ENCODE data around the gene ZNF92. TPM values are rescaled to one million over a fixed set of nuclear protein-coding genes. Genes with fewer than 3 reads are reported as not detected.

The ZNF92 gene
- total RNA-seq, 4 donors from 2014 or later, result 2.1 to 22.7 (median 6.0) TPM

DNA sequence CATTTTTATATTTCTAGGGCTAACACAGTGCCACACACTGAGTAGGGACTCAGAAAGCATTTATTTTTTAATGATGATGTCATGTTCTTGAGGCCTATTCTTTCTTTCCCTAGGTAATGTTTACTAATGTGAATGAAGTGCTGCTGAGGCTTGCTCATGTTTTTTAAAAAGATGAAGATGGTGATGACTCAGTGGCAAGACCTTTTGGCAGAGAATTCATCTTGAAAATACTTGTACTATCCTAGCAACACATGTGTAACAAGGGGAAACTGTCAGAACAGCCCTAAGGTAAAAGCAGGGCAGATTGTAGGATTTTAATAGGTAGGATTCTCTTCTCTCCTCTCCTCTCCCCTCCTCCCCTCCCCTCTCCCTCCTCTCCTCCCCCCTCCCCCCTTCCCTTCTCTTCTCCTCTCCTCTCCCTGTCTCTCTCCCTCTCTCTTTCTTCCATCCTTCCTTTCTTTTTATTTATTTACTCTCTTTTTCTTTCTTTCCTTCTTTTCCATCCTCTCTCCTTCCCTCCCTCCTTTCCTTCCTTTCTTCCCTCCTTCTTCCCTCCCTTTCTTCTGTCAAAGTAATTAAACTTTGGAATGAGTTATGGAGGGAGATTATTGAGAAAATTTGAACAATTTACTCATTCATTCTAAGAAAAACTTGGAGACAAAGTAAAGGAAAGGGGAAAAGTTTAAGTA is 75.3 kb downstream of the ZNF92 start:
- Histone ChIP-seq H3K27me3 (no peaks in the 10 kb centered on the region), H3K4me3 (no peak overlapping the region), H3K9me3 (no peaks in the 10 kb centered on the region), H3K36me3 (no peaks in the 10 kb centered on the region), H3K4me1 (no peaks in the 10 kb centered on the region), H3K27ac (peak overlapping the region; percentile 78 to 85)
- intact Hi-C loops (cut with DNase I; ENCODE audit: low total_unique reads), result no loop called here
- DNase-seq, result peak in 1 of 2 donors; percentile 41
- TF ChIP-seq, protein P1, sequence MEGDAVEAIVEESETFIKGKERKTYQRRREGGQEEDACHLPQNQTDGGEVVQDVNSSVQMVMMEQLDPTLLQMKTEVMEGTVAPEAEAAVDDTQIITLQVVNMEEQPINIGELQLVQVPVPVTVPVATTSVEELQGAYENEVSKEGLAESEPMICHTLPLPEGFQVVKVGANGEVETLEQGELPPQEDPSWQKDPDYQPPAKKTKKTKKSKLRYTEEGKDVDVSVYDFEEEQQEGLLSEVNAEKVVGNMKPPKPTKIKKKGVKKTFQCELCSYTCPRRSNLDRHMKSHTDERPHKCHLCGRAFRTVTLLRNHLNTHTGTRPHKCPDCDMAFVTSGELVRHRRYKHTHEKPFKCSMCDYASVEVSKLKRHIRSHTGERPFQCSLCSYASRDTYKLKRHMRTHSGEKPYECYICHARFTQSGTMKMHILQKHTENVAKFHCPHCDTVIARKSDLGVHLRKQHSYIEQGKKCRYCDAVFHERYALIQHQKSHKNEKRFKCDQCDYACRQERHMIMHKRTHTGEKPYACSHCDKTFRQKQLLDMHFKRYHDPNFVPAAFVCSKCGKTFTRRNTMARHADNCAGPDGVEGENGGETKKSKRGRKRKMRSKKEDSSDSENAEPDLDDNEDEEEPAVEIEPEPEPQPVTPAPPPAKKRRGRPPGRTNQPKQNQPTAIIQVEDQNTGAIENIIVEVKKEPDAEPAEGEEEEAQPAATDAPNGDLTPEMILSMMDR (IDR thresholded peaks at IDR 0.05), result no peak
- TF ChIP-seq POLR2A (IDR thresholded peaks at IDR 0.05), result no peak

DNA sequence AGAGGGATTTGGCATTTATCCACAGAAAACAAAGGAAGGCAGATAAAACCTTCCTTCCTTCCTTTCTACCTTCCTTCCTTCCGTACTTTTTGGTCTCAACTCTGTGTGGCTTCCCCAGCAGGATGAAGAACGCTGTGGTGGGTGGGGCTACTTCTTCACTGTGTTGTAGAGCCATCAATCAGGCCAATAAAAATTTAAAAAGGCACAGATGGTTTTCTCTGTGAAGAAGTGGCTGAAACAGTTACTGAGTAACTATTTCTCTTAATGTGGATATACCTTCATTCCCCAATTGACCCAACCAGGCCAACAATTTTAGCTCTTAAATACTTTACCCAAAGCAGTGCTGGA is 75.8 kb downstream of the ZNF92 start:
- intact Hi-C loops (cut with DNase I; ENCODE audit: low total_unique reads), result no loop called here
- H3K27ac ChIP-seq, result peak overlapping the region; percentile 77 to 85
- DNase-seq, result peak; percentile 20 to 49
- no peaks in the 10 kb centered on the region for H3K27me3 ChIP-seq
- no peaks in the 10 kb centered on the region for H3K9me3 ChIP-seq
- TF ChIP-seq, protein P1 (IDR thresholded peaks at IDR 0.05), result no peak
- no peak for TF ChIP-seq POLR2A (IDR thresholded peaks at IDR 0.05)
- no peaks in the 10 kb centered on the region for H3K4me1 ChIP-seq
- no peaks in the 10 kb centered on the region for H3K36me3 ChIP-seq
- H3K4me3 ChIP-seq, result no peak overlapping the region
